HepG2 (cell line): ENCODE measurements around the gene IL11RA. TPM values are rescaled to one million over a fixed set of nuclear protein-coding genes. Genes with fewer than 3 reads are reported as not detected.

Source experiments
- ATAC-seq: fragments of 200-7000 bp; cut with Tn5 transposase; 3 replicates; pipeline ENCODE4 v1.9.1; 2020; ENCODE audit warnings: mild to moderate bottlenecking, moderate library complexity
- BruUV-seq: library from RNA; stranded (reverse); fragments of 400-500 nt; replicated peaks from 2 replicates; lab custom pipeline; 2021; lab: Mats Ljungman, UMichigan
- CTCF ChIA-PET: fragments of 300-600 bp; formaldehyde crosslinking; extraction: SDS; loops from one replicate; lab custom pipeline; 2021; ENCODE audit warnings: low total read pairs, inconsistent platforms, low intra/inter-chr PET ratio; lab: Yijun Ruan, JAX
- POLR2A ChIA-PET: fragments of 350-600 bp; sonication (Branson Sonifier 250); formaldehyde crosslinking; loops from one replicate; lab custom pipeline; 2020; ENCODE audit warnings: antibody characterized with exemption, inconsistent platforms; lab: Yijun Ruan, JAX
- DNase-seq: peaks from one replicate; pipeline ENCODE4 v3.0.0-alpha.2; 2015; ENCODE audit warnings: low spot score
- FAIRE-seq: peaks from 3 replicates; lab custom pipeline; 2011; peaks lifted over from hg19 to GRCh38; lab: Jason Lieb, UNC
- H2AFZ ChIP-seq: one replicate; pipeline ENCODE4 v1.6.1; 2011; ENCODE audit warnings: low read length, inconsistent platforms
- H3K27ac ChIP-seq: fragments of 300-600 bp; 3 replicates; pipeline ENCODE4 v1.8.0; 2011; ENCODE audit warnings: mixed run types, mild to moderate bottlenecking, mixed read lengths, low read length, inconsistent platforms; ENCODE audit not compliant: insufficient read depth; ENCODE audit errors: extremely low read length
- H3K27me3 ChIP-seq, 2 experiments: fragments of 200-600 bp in 1 of 2; 2 replicates in 1 of 2; 3 replicates in 1 of 2; pipeline versions ENCODE4 v1.6.0 to v1.8.0; 2011; ENCODE audit warnings: low read length in 2 of 2, mild to moderate bottlenecking in 2 of 2, moderate library complexity in 2 of 2, inconsistent platforms in 1 of 2; ENCODE audit not compliant: insufficient read depth in 2 of 2, control insufficient read depth in 1 of 2
- H3K36me3 ChIP-seq, 2 experiments: fragments of 200-600 bp in 1 of 2; replicated peaks in 1 of 2; 2 replicates in 1 of 2; 3 replicates in 1 of 2; pipeline versions ENCODE4 v1.5.1 to v1.8.0; 2011; ENCODE audit warnings: low read length in 2 of 2, inconsistent platforms in 1 of 2; ENCODE audit not compliant: insufficient read depth in 2 of 2, control insufficient read depth in 1 of 2
- H3K4me1 ChIP-seq: 2 replicates; pipeline ENCODE4 v1.5.1; 2012; ENCODE audit warnings: low read length, inconsistent platforms; ENCODE audit not compliant: insufficient read depth
- H3K4me2 ChIP-seq: 2 replicates; pipeline ENCODE4 v1.6.0; 2011; ENCODE audit warnings: low read depth, low read length, inconsistent platforms
- H3K4me3 ChIP-seq, 3 experiments: fragments of 200-600 bp in 1 of 3; sonication (generic), shearing (Covaris generic) in 1 of 3; replicated peaks in 1 of 3; 2 replicates each; pipeline ENCODE4 v1.5.1; 2011 to 2016; ENCODE audit warnings: low read length in 3 of 3, inconsistent platforms in 2 of 3, low read depth in 2 of 3, mild to moderate bottlenecking in 2 of 3, control low read depth in 1 of 3, mixed read lengths in 1 of 3; ENCODE audit not compliant: insufficient read depth in 1 of 3
- H3K79me2 ChIP-seq: one replicate; pipeline ENCODE4 v1.6.1; 2011; ENCODE audit warnings: low read length, inconsistent platforms; ENCODE audit not compliant: insufficient read depth
- H3K9ac ChIP-seq: 2 replicates; pipeline ENCODE4 v1.6.0; 2011; ENCODE audit warnings: mild to moderate bottlenecking, low read depth, low read length, inconsistent platforms; ENCODE audit not compliant: insufficient read depth
- H3K9me3 ChIP-seq: 2 replicates; pipeline ENCODE4 v1.5.1; 2012; ENCODE audit warnings: mild to moderate bottlenecking, low read length
- H4K20me1 ChIP-seq: 2 replicates; pipeline ENCODE4 v1.6.0; 2011; ENCODE audit warnings: inconsistent platforms, mild to moderate bottlenecking, low read length, moderate library complexity; ENCODE audit not compliant: insufficient read depth
- CREM ChIP-seq, 2 experiments: sonication (generic) in 1 of 2; formaldehyde crosslinking in 1 of 2; IDR thresholded peaks; 2 replicates each; pipeline versions ENCODE4 v1.4.0 to v1.6.1; 2016 to 2020; ENCODE audit warnings: antibody characterized with exemption in 1 of 2, mild to moderate bottlenecking in 1 of 2, missing genetic modification reagents in 1 of 2
- GABPA ChIP-seq, 2 experiments: IDR thresholded peaks; 2 replicates each; pipeline ENCODE4 v1.6.1; 2011 to 2016; ENCODE audit warnings: low read depth in 2 of 2, low read length in 1 of 2, missing biosample characterization in 1 of 2, missing genetic modification characterization in 1 of 2
- HNRNPK ChIP-seq: fragments of 200-400 bp; formaldehyde crosslinking; IDR thresholded peaks from 2 replicates; pipeline ENCODE4 v1.6.1; 2018; ENCODE audit warnings: low read length, low read depth, moderate library complexity, mild to moderate bottlenecking; ENCODE audit not compliant: poor library complexity, severe bottlenecking
- ZFP36L1 ChIP-seq: sonication (generic); formaldehyde crosslinking; IDR thresholded peaks from 2 replicates; pipeline ENCODE4 v1.8.0; 2022; ENCODE audit warnings: mild to moderate bottlenecking, missing genetic modification reagents, moderate library complexity
- ZNF33A ChIP-seq: sonication (generic); formaldehyde crosslinking; IDR thresholded peaks from 2 replicates; pipeline ENCODE4 v1.5.1; 2020; ENCODE audit warnings: missing genetic modification reagents, mild to moderate bottlenecking, moderate library complexity, borderline replicate concordance
- ZNF543 ChIP-seq: sonication (generic); formaldehyde crosslinking; IDR thresholded peaks from 2 replicates; pipeline ENCODE4 v1.4.0; 2020; ENCODE audit warnings: mild to moderate bottlenecking, missing genetic modification reagents
- ZNF605 ChIP-seq: sonication (generic); formaldehyde crosslinking; IDR thresholded peaks from 2 replicates; pipeline ENCODE4 v1.8.0; 2022; ENCODE audit warnings: mild to moderate bottlenecking, missing genetic modification reagents
- ZNF607 ChIP-seq: sonication (generic); formaldehyde crosslinking; IDR thresholded peaks from 2 replicates; pipeline ENCODE4 v1.5.1; 2020; ENCODE audit warnings: missing genetic modification reagents, mild to moderate bottlenecking, borderline replicate concordance
- ZNF614 ChIP-seq: IDR thresholded peaks from 2 replicates; pipeline ENCODE4 v1.6.1; 2018; ENCODE audit warnings: missing biosample characterization, missing genetic modification reagents, inconsistent platforms, borderline replicate concordance
- ZNF850 ChIP-seq: sonication (generic); formaldehyde crosslinking; conservative IDR thresholded peaks from 2 replicates; pipeline ENCODE4 v1.9.0; 2021; ENCODE audit warnings: mild to moderate bottlenecking, missing genetic modification reagents
- WGBS: methylation state at CpG from one replicate; pipeline ENCODE4 v1.1.6; 2017; ENCODE audit warnings: low lambda C conversion rate; 5-methylcytosine and 5-hydroxymethylcytosine counted together
- in situ Hi-C: cut with HindIII; loops from 2 replicates; pipeline ENCODE4 v1.10.0; 2017; ENCODE audit warnings: low pct_unique_long_range_greater_than_20kb; ENCODE audit not compliant: extremely low pct_ligation_motif_present
- intact Hi-C: fragments of 100-400 bp; cut with micrococcal nuclease; formaldehyde crosslinking; loops from one replicate; pipeline ENCODE4 v1.10.0; 2022; ENCODE audit not compliant: unreplicated experiment
- polyA plus RNA-seq, 8 experiments: library from polyadenylated mRNA; depleted of rRNA in 3 of 8; stranded (reverse) in 7 of 8; unstranded in 1 of 8; fragments of >200 nt; fragmentation: Illumina TruSeq in 4 of 8; extraction: Trizol in 4 of 8; gene quantifications; 2 replicates each; pipeline versions ENCODE4 v1.2.1 to v1.2.3, GENCODE V29; 2011 to 2016; ENCODE audit warnings: low read depth in 4 of 8, missing spikeins in 1 of 8, mixed read lengths in 1 of 8; ENCODE audit not compliant: insufficient read depth in 1 of 8
- total RNA-seq, 5 experiments: library from RNA; depleted of rRNA; stranded (reverse); fragments of >200 nt; fragmentation: Illumina TruSeq; extraction: Trizol; gene quantifications; 2 replicates each; pipeline ENCODE4 v1.2.3, GENCODE V29; 2016; ENCODE audit warnings: low read depth in 1 of 5

The IL11RA gene
- total and polyA plus RNA-seq, 2 of the 13 experiments (the other 11 are each of a cell fraction or from before 2014, with no cell fraction given), result 2.0 to 4.2 TPM

- Histone ChIP-seq H3K4me3 (peak overlapping the region; percentile 34 to 67 (median 57)), H3K9me3 (no peaks in the 10 kb centered on the region), H4K20me1 (no peaks in the 10 kb centered on the region), H3K27ac (peak overlapping the region; percentile 75), H3K9ac (peak overlapping the region; percentile 68), H3K4me2 (peak overlapping the region; percentile 100), H2AFZ (no peak overlapping the region), H3K36me3 (peaks cover 8 to 18% of the 10 kb centered on the region in 2 experiments)
- CTCF ChIA-PET, result interaction anchor here (0.9 kb wide), 1 partner anchor 13 kb away, joined by 3 read pairs; no protein-coding TSS in a partner anchor
- DNase-seq (no peak), ATAC-seq (no peak)
- POLR2A ChIA-PET, result interaction anchor here (1.0 to 3.1 kb wide), 8 partner anchors 8 to 31 kb away, joined by 3 to 29 read pairs (median 5); partner anchors contain the start of genes CCL27, DCTN3 and SIGMAR1
- TSS peak; percentile 97 for BruUV-seq
- intact Hi-C loops (no loop called here), in situ Hi-C loops (no loop called here)
- WGBS, result 63% methylated on average over 3 of the region's 4 CpGs
- TF ChIP-seq ZNF850 (0 out of 2 replicates have a peak, but pooled peaks have one; percentile 27), ZNF33A (0 out of 2 replicates have a peak, but pooled peaks have one; percentile 42), HNRNPK (no peak), CREM (IDR thresholded peaks at IDR 0.05) (no peak), CREM (CRISPR knock-in tag; IDR thresholded peaks at IDR 0.05) (no peak), ZNF607 (CRISPR knock-in tag) (0 out of 2 replicates have a peak, but pooled peaks have one; percentile 13), ZFP36L1 (0 out of 2 replicates have a peak, but pooled peaks have one; percentile 17), ZNF543 (CRISPR knock-in tag) (0 out of 2 replicates have a peak, but pooled peaks have one; percentile 29)
- TF ChIP-seq, all 625 proteins: peak for 5
- peak; percentile 4 for FAIRE-seq
- H3K4me1 ChIP-seq, result peaks cover 57% of the 10 kb centered on the region
- H3K79me2 ChIP-seq, result peaks cover 16% of the 10 kb centered on the region
- H3K27me3 ChIP-seq, result no peaks in the 10 kb centered on the region; a peak in 3 of 5 replicates
Observed at GRCh38 chr9:34651321-34651720, 664 bp upstream of the IL11RA start.

- intact Hi-C loops (no loop called here), in situ Hi-C loops (no loop called here)
- peaks cover 54% of the 10 kb centered on the region for H3K4me1 ChIP-seq
- FAIRE-seq (no peak), DNase-seq (no peak), ATAC-seq (no peak; the same call in 2 of the 3 replicates)
- no peak overlapping the region for H2AFZ ChIP-seq
- no peak for TF ChIP-seq GABPA (IDR thresholded peaks at IDR 0.05; ENCODE audit: low read depth, low read length)
- 0 out of 2 replicates have a peak, but pooled peaks have one; percentile 17 for TF ChIP-seq GABPA (CRISPR knock-in tag; IDR thresholded peaks at IDR 0.05; ENCODE audit: low read depth)
- no peak for TF ChIP-seq ZNF614 (CRISPR knock-in tag)
- 0 out of 2 replicates have a peak, but pooled peaks have one; percentile 10 for TF ChIP-seq ZNF605
- peak overlapping the region; percentile 100 for H3K4me2 ChIP-seq
- ChIA-PET CTCF (no interaction called here), POLR2A (interaction anchor here (1.6 to 3.1 kb wide), 3 partner anchors 9 to 15 kb away, joined by 4 to 29 read pairs (median 8); partner anchors contain the start of genes CCL27 and SIGMAR1)
- H3K9ac ChIP-seq, result peak overlapping the region; percentile 53
- WGBS, result 14% methylated on average over 5 of the region's 5 CpGs
- peak overlapping the region; percentile 45 to 67 (median 57); a peak in 5 of 6 replicates for H3K4me3 ChIP-seq
- H3K27ac ChIP-seq, result peak overlapping the region; percentile 21
- H3K27me3 ChIP-seq, result no peaks in the 10 kb centered on the region; a peak in 3 of 5 replicates
- BruUV-seq, result no TSS peak
- peaks cover 8 to 18% of the 10 kb centered on the region in 2 experiments for H3K36me3 ChIP-seq
- H4K20me1 ChIP-seq, result no peaks in the 10 kb centered on the region
- peaks cover 11% of the 10 kb centered on the region for H3K79me2 ChIP-seq
- no peaks in the 10 kb centered on the region for H3K9me3 ChIP-seq
Observed at GRCh38 chr9:34652602-34653000, 616 bp downstream of the IL11RA start.
